HT-29 (cell line): ENCODE results near the gene MED15. TPM values are rescaled to one million over a fixed set of nuclear protein-coding genes. Genes with fewer than 3 reads are reported as not detected.

Experiments
- DNase-seq: peaks from one replicate; pipeline ENCODE4 v3.0.0-alpha.2; 2015; ENCODE audit warnings: low spot score
- total RNA-seq: library from RNA; depleted of rRNA; stranded (reverse); fragments of >200 nt; shearing (Covaris generic); gene quantifications from 2 replicates; pipeline ENCODE4 v1.2.3, GENCODE V29; 2014

MED15 gene
- total RNA-seq, 1 experiment from 2014 or later = 127 TPM

DNA sequence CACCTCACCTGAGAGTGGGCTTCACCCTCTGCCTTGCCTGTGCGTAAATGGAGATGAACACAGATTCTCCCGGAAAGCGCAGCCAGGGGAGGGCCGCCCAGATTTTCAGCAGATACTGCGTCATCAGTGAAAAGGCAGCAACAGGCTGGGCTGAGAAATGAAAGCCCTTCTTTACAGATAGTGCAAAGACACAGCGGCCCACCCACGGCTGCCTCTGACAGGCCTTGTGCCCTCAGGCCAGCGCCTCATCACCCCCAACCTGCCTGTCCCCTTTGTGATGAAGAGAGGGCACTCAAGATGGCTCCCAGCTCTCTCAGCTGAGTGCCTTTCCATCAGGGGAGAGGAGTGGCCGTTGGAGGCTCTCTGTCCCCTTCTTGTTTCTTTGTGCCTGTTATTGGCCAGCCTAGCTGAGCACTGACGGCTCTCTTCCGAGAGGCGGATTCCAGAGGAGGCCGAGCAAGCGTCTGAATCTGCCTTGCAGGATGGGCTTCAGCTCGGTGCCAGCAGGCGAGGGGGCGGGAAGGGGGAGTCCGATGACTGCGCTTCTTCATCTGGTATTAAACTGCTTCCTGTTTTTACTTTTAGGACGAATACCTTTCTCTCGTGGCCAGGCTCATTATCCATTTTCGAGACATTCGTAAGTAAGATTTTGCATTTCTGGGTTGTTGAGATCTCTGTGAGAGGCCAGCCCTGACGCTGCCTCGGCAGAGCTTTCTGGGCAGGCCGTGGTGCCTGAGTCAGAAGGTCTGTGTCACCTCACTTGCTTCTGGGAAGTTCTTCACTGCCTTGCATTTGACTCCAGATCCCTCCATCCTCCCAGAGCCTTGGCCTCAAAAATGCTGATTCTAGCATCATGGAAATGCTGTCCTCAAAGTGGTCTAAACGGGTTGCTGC lies 43.7 kb downstream of the MED15 start:
- DNase-seq = no peak

DNA sequence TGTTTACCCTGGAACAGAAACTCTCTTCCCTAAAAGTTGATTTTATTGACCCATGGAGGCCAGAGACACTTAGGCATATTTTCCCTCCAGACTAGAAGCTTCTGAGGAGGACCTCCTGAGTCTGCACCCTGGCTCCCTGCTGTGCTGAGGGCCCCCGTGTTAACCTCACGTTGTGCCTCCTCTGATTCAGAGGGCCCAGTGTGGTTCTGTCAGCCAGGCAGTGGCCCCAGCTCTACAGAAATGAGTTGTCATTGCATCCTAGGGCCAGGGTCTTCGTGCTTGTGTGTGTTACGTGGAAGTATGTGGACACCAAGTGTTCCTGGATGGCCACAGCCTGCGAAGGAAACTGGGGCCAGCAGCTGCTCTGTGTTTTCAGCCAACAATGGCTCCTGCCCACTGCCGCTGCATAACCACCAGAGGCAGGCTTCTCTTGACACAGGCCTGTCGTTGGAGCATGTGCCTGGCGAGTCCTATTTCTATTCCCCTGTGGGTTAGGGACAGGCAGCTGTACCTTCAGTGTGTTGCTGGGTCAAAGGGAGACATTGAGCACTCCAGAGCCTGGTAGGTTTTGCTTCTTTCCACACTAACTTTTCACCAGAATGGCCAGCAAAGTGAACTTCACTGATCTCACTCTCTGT lies 44.5 kb downstream of the MED15 start:
- no peak for DNase-seq

DNA sequence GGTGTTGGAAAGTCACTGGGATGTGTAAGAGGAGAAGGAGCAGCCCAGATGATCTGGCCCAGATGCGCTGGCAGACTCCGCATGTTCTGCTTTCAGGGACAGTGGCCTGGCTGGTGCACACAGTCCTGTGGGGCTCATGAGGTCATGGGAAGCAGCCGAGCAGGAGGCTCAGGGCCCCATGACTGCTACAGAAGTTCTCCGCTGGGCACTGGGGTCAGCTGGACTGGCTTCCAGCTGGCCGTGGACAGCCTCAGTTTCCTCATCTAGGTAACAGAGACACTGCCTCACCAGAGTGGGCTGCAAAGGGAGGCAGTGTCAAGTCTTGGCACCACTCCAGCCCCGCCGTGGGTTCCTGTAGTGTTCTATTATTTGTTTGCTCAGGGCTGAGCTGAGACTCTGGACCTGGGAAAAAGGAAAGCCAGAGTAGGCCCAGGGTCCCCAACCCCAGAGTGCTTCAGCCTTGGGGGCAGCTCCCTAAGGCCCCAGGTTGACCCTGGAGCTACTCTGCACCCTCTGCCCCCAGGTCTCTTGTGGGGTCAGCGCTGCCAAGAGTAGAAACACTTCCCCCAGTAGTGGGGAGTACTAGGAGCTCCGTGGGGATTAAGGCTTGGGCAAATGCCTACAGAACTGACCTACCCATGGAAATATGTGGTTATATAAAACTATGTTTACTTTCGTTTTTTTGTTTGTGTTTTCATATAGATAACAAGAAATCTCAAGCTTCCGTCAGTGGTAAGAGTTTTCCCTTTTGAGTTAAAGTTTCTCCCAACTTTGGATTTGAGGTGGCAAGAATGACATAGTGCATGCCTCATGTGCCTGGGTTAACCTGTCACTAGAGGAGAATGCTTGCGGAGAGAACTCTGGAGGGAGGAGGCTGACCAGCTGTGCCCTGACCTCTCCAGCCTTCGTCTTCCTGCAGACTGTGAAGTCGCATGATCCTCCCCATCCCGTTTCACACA lies 45.3 kb downstream of the MED15 start:
- DNase-seq = peak; percentile 28

DNA sequence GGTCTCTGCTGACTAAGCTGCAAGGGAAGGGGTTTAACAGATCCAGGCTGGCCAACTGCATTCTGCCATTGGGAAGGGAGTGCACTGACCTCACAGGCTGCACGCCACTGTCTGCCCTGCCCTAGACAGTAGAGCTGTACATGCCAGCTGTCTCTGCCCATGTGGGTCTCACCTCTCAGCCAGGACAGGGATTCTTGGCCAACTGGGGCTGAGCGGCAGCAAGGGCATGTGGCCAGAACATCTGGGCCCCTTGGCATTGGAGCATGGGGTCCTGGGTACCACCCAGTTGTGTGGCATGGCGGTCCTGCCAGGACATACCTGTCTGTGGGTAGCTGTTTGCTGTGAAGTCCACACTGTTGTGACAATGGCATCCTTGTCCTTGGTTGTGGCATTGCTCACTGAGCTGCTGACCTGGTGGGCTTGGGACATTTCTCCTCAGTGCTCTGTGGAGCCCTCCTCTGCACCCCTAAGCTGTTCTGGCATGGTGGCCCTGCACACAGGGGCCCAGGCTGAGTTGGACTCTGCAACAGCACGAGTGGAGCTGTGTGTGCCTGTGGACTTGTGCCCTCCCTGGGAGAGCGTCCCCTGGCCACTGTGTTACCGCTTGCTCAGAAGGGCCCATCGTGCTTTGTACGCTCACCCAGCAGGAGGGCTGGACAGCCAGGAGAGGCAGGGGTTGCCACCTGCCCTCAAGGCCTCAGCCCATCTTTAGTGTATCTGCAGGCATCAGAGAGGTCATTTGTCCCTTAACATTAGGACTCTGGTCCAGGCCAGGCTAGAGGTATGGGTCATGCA lies 46.7 kb downstream of the MED15 start:
- no peak for DNase-seq

GRCh38 chr22:20554824-20555223 lies 47.4 kb downstream of the MED15 start:
- DNase-seq = no peak

GRCh38 chr22:20558534-20558933 lies 51.1 kb downstream of the MED15 start:
- DNase-seq = no peak

- DNase-seq = no peak
Observed at GRCh38 chr22:20559174-20559760, 51.9 kb downstream of the MED15 start.

GRCh38 chr22:20560716-20561115 lies 53.3 kb downstream of the MED15 start:
- DNase-seq = no peak

GRCh38 chr22:20561882-20562281 lies 54.5 kb downstream of the MED15 start:
- DNase-seq = no peak

DNA sequence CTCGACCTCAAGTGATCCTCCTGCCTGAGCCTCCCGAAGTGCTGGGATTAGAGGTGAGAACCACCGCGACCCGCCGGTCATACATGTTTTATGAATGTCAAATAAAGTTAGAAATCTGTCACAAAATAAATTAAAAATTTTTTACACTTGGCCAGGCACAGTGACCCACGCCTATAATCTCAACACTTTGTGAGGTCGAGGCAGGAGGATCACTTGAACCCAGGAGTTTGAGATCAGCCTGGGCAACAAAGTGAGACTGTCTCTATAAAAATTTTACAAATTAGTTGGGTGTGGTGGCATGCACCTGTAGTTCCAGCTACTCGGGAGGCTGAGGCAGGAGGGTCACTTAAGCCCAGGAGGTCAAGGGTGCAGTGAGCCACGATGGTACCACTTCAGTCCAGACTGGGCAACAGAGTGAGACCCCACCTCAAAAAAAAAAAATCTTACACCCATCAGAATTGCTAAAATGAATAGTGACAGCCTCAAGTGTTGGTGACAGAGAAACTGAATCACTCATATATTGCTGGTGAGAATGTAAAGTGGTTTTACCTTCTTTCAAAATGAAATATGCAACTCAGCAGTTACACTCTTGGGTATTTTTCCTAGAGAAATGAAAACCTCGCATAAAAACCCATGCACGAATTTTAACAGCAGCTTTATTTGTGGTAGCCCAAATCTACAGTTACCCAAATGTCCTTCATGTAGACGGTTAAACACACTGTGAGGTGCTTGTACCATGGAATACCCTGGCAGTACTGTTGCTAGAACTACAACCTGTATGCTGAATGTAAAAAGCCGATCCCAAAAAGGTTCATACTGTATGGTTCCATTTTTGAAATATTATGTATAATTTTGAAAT lies 55.4 kb downstream of the MED15 start:
- DNase-seq = no peak

DNA sequence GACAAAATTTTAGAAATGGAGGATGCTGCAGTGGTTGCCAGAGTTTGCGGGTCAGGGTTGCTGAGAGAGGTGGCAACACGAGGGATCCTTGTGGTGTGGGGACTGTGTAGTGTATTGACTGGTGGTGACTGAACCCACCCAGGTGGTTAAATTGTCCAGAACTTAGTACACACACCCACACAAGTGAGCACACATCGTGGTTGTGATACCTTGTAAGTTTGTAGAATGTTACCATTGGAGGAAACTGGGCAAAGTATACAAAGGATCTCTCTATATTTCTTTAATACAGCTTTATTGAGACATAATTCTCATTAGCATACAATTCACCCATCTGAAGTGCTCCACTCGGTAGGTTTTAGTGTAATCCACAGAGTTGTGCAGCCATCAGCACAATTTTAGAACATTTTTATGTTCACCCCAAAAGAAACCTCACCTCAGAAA lies 56.1 kb downstream of the MED15 start:
- DNase-seq = no peak

- DNase-seq = no peak
Observed at GRCh38 chr22:20563941-20564371, 56.5 kb downstream of the MED15 start.

DNA sequence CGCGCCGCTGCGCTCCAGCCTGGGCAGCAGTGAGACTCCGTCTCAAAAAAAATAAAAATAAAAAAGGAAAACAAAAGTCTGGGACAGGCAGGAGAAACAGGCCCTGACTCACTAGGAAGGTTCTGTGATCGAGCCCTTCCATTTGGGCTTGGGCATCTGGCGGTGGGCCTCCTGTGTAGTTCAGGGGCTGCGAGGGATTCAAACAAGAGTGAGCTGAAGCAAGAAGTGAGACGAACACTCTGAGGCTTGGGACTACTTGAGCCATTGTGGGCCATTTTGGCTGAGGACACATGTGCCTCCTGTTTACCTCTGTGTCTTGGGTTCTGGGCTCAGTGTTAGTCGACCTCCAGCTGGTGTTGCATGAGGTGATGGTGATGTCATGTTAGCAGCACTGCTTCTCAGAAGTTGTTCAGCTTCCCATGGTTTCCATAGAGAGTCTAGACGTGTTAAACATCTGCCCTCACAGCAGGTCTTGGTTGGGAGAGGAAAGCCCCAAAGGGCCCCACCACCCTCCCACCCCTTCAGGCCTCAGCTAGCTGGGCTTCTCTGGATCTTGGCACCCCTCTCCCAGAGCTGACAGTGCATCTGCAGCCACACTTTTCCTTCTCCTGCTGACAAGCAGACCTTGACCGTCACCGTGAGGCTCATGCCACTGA lies 57.8 kb downstream of the MED15 start:
- DNase-seq = no peak

DNA sequence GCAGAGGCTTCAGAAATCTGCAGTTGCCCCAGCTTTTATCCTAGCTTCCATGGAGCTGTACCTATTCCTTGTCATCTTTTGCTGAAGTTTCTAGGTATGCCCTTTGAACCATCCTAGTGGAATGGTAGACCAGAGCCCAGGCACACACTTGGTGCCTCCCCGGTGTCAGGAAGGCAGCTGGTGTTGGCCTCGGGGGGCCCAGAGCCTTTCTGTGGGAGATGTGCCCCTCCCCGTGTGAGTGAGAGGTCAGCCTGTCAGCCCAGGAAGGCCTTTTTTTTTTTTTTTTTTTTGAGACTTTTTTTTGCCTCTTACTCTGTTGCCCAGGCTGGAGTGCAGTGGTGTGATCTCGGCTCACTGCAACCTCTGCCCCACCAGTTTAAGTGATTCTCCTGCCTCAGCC lies 58.4 kb downstream of the MED15 start:
- no peak for DNase-seq

DNA sequence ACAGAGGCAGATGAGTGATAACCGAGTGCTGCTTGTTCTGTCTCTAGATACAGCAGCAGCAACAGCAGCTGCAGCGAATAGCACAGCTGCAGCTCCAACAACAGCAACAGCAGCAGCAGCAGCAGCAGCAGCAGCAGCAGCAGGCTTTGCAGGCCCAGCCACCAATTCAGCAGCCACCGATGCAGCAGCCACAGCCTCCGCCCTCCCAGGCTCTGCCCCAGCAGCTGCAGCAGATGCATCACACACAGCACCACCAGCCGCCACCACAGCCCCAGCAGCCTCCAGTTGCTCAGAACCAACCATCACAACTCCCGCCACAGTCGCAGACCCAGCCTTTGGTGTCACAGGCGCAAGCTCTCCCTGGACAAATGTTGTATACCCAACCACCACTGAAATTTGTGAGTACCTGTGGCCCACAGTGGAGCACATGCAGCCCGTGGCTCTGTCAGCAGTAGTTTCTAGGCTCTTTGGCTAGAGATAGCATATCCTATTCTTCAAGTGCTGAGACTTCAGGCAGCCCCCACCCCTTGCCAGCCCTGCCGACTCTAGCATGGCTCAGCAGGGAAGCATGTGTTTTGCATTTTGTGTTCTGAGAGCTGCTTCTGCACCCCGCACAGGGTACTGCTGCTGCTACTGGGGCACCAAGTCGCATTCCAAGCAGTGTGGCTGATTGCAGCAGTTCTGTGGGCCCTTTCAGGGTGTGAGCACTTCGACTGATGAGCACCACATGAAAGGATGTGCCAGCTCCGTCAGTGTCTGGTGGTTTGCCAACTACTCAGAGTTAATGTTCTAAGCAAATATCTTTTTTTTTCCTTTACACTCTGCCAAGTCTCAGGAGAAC lies 59.2 kb downstream of the MED15 start:
- DNase-seq = no peak

- peak; percentile 81 for DNase-seq
Observed at GRCh38 chr22:20567371-20567847, 60.0 kb downstream of the MED15 start.

DNA sequence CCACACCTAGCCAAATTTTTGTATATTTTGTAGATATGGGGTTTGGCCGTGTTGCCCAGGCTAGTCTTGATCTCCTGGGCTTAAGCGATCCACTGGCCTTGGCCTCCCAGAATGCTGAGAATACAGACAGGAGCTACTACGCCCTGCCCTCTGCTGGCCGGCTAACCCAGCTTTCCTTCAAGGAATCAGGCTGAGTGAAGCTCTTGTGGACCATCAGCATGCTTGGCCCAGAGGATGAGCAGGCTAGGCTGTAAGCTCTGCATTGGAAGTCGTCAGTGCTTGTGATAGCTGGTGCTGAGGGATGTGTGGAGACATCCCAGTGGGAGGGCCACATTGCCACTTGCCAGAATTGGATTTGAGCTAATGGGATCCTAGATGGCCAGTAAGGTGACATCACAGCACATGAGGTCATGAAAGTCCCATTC lies 60.6 kb downstream of the MED15 start:
- peak; percentile 77 for DNase-seq

GRCh38 chr22:20568502-20569058 lies 61.2 kb downstream of the MED15 start:
- no peak for DNase-seq
